ENCODE measurements around the gene THEM4.
"Not testable (repeated sequence)": the region's sequence is repeated elsewhere in the genome, so short reads cannot be mapped to it uniquely, and the experiment has no call there.

The THEM4 gene

GRCh38 chr1:151858030-151858746 lies 51.1 kb downstream of the THEM4 start:
- no peak for DNase-seq

DNA sequence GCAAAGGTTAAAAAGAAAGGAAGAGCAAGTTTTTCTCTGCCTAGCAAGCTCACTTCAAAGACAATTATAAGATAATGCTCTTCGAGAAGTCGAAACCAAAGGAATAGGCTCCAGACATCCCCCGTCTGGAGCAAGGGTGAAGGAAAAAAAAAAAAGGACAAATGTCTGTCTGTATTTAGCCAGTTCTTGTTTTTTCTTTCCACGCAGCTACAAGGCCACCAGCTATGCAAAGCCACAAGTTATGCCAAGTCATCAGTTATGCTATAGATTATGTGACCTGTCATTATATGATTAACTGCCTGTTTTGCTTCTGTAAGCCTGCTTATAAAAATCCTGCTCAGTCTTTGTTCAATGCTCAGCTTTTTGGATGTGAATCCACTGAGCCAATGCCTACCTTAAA lies 53.4 kb downstream of the THEM4 start:
- DNase-seq, result no peak

DNA sequence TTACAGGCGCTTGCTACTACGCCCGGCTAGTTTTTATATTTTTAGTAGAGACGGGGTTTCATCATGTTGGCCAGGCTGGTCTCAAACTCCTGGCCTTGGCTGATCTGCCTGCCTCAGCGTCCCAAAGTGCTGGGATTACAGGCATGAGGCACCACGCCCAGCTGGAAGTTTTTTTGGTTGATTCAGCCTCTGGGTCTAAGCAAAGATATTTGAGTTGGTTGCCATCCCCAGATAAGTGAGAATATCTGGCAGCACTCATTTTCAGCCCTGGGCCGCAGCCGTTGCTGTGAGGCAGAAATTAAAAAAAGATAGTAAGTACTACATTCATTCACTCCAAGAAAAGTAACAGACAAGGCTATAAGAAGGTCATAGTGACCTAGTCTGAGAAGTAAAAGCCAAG lies 53.8 kb downstream of the THEM4 start:
- not testable (repeated sequence) for DNase-seq

DNA sequence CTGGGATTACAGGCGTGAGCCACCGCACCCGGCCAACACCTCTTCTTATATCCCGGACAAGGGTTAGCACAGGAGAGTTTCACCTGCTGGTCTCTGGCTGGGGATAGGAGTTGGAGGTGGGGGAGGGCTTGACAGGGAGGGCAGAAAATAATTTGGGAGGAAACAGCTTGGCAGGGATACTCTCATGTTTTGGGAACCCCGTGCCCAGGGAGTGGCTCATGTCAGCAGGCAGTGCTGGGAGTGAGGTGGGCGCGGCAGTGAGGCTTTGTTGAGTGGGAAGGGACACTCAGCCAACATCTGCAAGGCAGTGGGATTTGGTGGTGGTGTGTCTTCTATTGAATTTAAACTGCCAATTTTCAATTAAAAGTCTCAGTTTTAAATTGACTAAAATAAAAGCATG lies 54.7 kb downstream of the THEM4 start:
- no peak for DNase-seq

GRCh38 chr1:151853411-151853943 lies 55.8 kb downstream of the THEM4 start, which contains the start of gene THEM5:
Gene THEM5 (minus strand): TSS chr1:151853712. CDS start chr1:151853565, 147 bp downstream.
- DNase-seq, result no peak

GRCh38 chr1:151852733-151853132 lies 56.6 kb downstream of the THEM4 start:
- no peak for DNase-seq

DNA sequence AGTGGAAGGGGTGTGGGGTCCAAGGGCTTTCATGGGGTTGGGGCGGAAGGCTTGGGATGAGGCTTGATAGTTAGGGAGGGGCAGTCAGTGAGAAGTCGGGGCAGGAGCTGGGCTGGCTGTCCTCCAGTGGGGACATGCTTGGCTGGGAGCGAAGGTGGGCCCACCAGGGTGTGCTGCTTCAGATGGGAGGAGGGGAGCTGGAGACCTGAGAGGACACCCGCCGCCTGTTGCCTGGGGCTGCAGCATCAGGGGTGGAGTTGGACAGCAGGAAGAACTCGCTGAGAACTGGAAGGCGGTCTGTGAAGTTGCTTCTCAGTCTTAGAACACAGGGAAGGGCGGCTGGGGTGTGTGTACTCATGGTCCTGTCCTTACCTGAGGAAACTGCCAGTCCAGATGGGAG lies 57.4 kb downstream of the THEM4 start:
- DNase-seq, result no peak

GRCh38 chr1:151849871-151850270 lies 59.4 kb downstream of the THEM4 start:
- no peak for DNase-seq

DNA sequence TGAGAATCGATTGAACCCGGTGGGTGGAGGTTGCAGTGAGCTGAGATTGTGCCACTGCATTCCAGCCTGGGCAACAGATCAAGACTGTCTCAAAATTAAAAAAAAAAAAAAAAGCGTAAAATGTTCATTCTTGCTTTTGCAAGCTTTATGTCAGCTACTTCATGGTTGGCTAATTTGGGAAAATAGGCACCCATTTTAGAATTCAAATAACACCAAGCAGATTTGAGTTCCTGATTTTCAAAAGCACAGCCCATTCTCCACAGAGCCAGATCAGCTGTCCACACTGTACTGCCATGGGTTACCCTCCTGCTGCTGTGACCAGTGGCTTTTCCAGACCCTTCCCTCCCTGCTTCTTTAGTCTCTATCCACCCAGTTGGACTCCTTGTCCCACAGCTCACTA lies 60.2 kb downstream of the THEM4 start:
- no peak for DNase-seq

GRCh38 chr1:151847867-151848596 lies 61.3 kb downstream of the THEM4 start:
- no peak for DNase-seq

DNA sequence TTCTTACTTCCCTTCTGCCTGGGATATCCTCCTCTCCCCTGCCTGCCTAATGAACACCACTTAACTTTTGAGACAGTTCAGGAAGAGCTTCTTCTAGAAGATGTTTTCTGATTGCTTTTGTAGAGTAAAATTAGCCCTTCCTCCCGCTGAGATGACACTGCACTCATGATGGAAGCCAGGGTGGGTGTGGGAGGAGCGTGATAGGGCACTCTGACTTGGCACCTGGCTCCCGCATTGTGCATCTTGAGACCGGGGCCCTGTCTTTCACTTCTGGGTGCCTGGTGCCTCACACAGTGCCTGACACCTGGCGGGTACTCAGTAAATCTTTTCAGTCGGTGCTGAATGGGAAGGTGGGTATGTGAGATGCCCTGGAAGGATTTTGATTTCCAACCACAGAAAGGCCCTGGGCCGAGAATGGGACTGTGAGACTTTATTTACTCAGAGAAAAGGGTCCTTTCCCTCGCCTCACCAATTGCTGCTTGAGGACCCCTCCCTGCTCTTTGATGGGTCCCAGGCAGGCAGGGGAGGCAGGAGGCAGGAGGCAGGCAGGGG lies 62.5 kb downstream of the THEM4 start:
- DNase-seq, result no peak

- no peak for DNase-seq
Measured at GRCh38 chr1:151846062-151846568, 63.2 kb downstream of the THEM4 start.

DNA sequence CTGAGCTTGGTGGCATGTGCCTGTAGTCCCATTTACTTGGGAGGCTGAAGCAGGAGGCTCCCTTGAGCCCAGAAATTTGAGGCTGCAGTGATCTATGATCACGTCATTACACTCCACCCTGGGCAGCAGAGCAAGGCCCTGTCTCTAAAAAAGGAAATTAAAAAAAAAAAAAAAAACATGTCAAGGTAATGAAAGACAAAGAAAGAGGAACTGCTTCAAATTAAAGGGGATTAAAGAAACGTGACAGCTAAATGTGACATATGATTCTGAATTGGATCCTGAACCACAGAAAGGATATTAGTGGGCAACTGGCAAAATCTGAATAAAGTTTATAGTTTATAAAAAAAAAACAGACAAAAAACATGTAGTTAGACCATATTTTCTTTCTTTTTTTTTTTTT lies 65.9 kb downstream of the THEM4 start:
- no peak for DNase-seq

- DNase-seq, result no peak
Measured at GRCh38 chr1:151841141-151841540, 68.2 kb downstream of the THEM4 start.

- DNase-seq, result no peak
Measured at GRCh38 chr1:151840421-151840820, 68.9 kb downstream of the THEM4 start.

GRCh38 chr1:151839457-151840403 lies 69.6 kb downstream of the THEM4 start, which contains the start of gene C2CD4D:
Gene C2CD4D (minus strand): TSS chr1:151839820. CDS start chr1:151838989, 831 bp downstream.
- no peak for DNase-seq

- no peak for DNase-seq
Measured at GRCh38 chr1:151839082-151839412, 70.3 kb downstream of the THEM4 start.

DNA sequence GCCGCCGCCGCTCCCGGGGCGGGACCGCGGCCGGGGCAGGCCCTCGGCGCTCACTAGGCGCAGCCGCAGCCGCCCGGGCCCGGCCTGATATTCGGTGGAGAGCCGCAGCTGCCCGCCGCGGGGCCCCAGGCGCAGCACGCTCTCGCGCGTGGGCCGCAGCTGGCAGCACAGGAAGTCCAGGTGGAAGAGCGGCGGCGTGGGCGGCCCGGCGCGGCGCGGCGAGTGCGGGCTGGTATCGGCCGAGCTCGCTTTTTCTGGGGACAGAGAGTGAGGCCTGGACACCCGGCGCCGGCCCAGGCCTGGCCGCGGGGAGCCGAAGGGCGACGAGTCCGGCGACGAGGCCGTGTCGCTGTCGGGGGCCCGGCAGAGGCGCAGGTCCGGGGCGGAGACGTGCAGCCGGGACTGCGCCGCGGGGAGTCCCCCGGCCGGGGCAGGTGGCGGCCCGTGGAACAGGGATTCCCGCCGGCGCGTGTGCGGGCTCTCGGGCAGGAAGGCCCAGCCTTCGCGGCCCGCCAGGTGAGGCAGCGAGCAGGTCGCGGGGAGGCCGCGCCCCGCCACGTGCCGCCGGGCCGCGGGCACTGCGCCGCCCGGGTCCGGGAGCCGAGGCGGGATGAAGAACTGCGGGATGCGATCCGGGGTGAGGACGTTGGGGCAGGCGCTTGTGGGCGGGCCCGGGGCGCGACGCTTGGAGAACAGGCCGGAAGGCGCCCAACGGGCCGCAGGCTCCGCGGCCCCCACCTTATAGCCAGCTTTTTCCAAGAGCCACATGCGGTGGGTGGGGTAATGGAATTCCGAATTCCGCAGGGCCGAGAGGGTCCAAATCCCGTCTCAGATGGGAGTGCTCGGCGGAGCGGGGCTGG lies 70.9 kb downstream of the THEM4 start:
- no peak for DNase-seq

DNA sequence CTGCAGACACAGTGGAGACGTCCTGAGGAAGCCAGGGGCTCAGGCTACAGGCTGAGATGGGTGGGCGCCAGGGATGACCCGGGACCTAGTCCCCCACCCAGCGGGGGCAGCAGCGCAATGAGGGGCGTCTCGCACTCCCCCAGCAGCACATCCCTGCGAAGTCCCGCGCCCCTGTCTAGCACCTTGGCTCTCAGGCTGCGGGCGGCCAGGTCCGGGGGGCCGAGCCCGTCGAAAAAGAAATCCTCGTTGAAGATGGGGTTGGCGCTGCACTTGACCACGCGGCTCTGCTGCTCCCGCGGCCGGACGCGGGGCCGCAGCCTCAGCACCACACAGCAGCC lies 71.5 kb downstream of the THEM4 start:
- no peak for DNase-seq

DNA sequence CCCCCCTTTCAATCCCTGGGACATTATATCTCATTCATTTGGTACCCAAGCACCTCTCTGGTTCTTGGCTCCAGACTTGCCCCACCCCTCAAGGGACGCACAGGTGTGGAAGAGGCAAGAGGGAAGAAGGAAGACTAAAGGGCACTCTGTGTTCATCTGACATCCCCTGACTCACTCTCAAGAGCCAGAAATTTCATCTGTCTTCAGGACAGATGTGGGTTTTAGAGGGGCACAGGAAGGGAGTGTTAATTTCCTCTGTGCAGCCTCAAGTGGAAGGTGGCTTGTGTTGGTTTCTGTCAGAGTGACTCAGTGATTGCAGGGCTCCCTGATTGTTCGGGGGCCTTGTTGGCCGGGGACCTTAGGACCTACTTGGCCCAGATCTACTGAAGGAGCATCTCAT lies 72.1 kb downstream of the THEM4 start:
- no peak for DNase-seq

DNA sequence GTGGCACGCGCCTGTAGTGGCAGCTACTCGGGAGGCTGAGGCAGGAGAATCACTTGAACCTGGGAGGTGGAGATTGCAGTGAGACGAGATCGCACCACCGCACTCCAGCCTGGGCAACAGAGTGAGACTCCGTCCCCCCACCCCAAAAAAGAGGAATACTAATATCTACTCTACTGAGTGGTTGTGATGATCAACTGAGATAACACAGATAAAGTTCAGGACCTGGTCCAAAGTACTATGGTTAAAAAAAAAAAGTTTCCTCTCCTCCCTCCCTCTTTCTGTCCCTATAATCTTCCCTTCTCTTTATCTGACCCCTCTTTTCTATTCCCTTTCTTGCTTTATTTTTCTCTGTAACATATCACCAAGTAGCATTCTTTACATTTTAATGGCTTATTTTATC lies 73.7 kb downstream of the THEM4 start:
- no peak for DNase-seq

- no peak for DNase-seq
Measured at GRCh38 chr1:151834239-151834638, 75.1 kb downstream of the THEM4 start.

All from GF-D8 (cell line).